Activated naive CD4-positive, alpha-beta T cell treated with anti-CD3 and anti-CD28 coated beads, Interleukin-2, amount 50 U/mL, for 24 hours (primary cell): ENCODE data around the gene NINJ2.
A peak's percentile ranks its signal among the peaks of the same experiment; 100 is the strongest.

Experiments
- H3K27ac Mint-ChIP-seq: one replicate; pipeline ENCODE4 v1.8.0; 2021; ENCODE audit warnings: mild to moderate bottlenecking, mixed read lengths
- H3K27me3 Mint-ChIP-seq: one replicate; pipeline ENCODE4 v1.8.0; 2021; ENCODE audit warnings: mixed read lengths
- H3K36me3 Mint-ChIP-seq: one replicate; pipeline ENCODE4 v1.8.0; 2021; ENCODE audit warnings: mixed read lengths
- H3K4me1 Mint-ChIP-seq: one replicate; pipeline ENCODE4 v1.8.0; 2021; ENCODE audit warnings: mixed read lengths
- H3K4me3 Mint-ChIP-seq: one replicate; pipeline ENCODE4 v1.8.0; 2021; ENCODE audit warnings: mild to moderate bottlenecking, mixed read lengths
- H3K9me3 Mint-ChIP-seq: one replicate; pipeline ENCODE4 v1.8.0; 2021; ENCODE audit warnings: mixed read lengths

NINJ2 gene

DNA sequence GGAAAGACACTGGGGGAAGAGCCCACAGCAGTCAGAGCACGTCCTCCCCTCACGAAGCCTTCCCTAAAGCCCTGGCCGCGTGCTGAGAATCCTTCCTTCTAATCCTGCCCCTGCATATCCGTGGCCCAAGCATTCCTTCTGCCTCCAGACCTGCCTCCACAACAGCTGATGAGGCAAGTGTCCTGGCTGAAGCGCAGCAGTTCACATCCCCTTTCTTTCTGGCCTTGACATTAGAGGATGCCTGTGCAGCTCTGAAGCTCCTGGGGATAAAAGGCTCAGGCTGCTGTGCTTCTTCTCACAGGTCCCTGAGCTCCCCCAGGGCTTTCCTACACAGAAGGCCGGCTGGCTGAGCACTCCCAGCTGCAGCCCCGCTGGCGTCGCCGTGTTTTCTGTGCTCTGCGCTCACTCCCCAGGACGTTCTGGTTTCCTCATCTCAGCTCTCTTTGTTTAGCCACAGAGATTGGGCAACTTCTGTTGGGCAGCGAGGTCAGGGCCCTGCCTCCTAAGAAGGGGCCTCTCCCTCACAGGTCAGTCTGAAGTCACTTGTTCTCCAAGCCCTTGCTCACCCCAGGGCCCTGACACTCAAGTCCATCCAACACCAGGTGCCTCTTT is 45.8 kb downstream of the NINJ2 start:
- H3K9me3 Mint-ChIP-seq: no peaks in the 10 kb centered on the region
- H3K4me1 Mint-ChIP-seq: peaks cover 37% of the 10 kb centered on the region
- no peak overlapping the region for H3K4me3 Mint-ChIP-seq
- peak overlapping the region; percentile 18 for H3K27ac Mint-ChIP-seq
- H3K36me3 Mint-ChIP-seq: no peaks in the 10 kb centered on the region
- no peaks in the 10 kb centered on the region for H3K27me3 Mint-ChIP-seq

- Mint-ChIP-seq H3K4me3 (no peak overlapping the region), H3K36me3 (no peaks in the 10 kb centered on the region), H3K4me1 (peaks cover 34% of the 10 kb centered on the region), H3K27ac (no peak overlapping the region), H3K27me3 (no peaks in the 10 kb centered on the region), H3K9me3 (no peaks in the 10 kb centered on the region)
These were observed 47.6 kb downstream of the NINJ2 start for GRCh38 chr12:615620-616019.

DNA sequence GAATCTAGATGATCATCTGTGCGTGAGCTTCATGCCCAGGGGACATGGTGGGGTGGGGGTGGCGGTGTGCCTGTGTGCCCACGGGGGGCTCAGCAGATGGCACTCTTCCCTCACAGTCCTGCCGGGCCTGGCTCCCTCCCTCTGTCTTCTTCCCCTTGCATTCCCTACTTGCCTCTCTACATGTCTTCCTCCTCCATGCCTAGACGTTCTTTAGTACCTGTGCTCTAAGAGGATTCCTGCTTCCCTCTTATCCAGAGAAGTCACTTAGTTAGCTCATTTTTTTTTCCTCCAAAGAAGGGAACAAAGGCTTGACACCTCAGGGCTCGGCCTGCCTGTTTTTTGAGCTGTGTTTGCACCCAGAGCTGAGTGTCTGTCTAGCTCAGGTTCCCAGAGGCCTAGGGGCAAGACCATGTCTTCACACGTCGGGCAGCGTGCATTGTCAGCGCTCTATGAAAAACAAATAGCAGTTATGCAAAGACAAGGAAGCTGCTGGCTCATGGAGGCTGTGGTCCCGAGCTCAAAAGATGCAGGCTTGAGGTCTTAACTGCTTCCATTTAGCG is 48.8 kb downstream of the NINJ2 start:
- no peak overlapping the region for H3K27ac Mint-ChIP-seq
- H3K36me3 Mint-ChIP-seq: no peaks in the 10 kb centered on the region
- H3K9me3 Mint-ChIP-seq: no peaks in the 10 kb centered on the region
- no peak overlapping the region for H3K4me3 Mint-ChIP-seq
- no peaks in the 10 kb centered on the region for H3K27me3 Mint-ChIP-seq
- H3K4me1 Mint-ChIP-seq: peaks cover 36% of the 10 kb centered on the region

- H3K4me1 Mint-ChIP-seq: peaks cover 31% of the 10 kb centered on the region
- H3K27me3 Mint-ChIP-seq: no peaks in the 10 kb centered on the region
- no peak overlapping the region for H3K27ac Mint-ChIP-seq
- H3K9me3 Mint-ChIP-seq: no peaks in the 10 kb centered on the region
- H3K36me3 Mint-ChIP-seq: no peaks in the 10 kb centered on the region
- no peak overlapping the region for H3K4me3 Mint-ChIP-seq
These were observed 49.2 kb downstream of the NINJ2 start for GRCh38 chr12:613996-614395.

GRCh38 chr12:612886-613285 is 50.4 kb downstream of the NINJ2 start:
- Mint-ChIP-seq H3K27ac (no peak overlapping the region), H3K9me3 (no peaks in the 10 kb centered on the region), H3K36me3 (no peaks in the 10 kb centered on the region), H3K27me3 (no peaks in the 10 kb centered on the region), H3K4me3 (no peak overlapping the region), H3K4me1 (peaks cover 25% of the 10 kb centered on the region)

DNA sequence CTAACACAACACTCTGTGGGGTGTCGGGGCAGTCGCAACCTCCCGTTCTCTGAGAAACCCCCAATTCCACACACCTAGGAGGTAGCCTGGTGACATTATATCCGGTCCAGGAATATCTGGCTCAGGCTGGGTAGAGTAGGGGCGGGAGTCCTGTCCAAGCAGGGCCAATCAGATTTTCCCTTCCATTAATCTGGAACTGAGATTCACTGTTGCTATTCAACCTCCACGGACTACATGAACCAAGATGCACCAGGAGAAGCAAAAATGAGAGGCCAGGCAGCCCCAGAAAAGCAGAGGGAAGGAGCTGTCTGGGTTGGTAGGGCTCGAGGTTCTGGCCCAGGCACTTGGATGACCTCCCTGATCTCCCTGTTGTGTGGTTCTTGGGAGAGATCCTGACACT is 51.0 kb downstream of the NINJ2 start:
- Mint-ChIP-seq H3K27me3 (no peaks in the 10 kb centered on the region), H3K36me3 (no peaks in the 10 kb centered on the region), H3K4me3 (no peak overlapping the region), H3K9me3 (no peaks in the 10 kb centered on the region), H3K4me1 (peaks cover 31% of the 10 kb centered on the region), H3K27ac (no peak overlapping the region)

DNA sequence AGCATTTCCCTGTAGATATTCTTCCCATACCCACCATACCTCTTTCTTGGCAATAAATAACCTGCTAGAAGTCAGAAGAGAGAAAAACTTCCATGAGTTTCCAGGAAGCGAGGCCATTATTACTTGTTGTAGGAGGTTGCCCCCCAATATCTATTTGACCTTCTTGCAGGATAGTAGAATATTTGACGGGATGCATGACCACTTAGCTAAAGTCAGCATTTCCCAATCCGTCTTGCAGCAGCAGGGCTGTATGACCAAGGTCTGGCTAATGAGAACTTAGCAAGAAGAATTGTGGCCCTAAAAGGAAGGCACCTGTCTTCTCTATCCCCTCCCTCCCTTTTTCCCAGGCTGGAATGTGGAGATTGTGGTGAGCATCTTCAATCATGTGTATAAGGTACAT is 51.5 kb downstream of the NINJ2 start:
- H3K9me3 Mint-ChIP-seq: no peaks in the 10 kb centered on the region
- H3K4me1 Mint-ChIP-seq: peaks cover 35% of the 10 kb centered on the region
- H3K27ac Mint-ChIP-seq: no peak overlapping the region
- H3K36me3 Mint-ChIP-seq: no peaks in the 10 kb centered on the region
- no peak overlapping the region for H3K4me3 Mint-ChIP-seq
- H3K27me3 Mint-ChIP-seq: no peaks in the 10 kb centered on the region

- no peaks in the 10 kb centered on the region for H3K9me3 Mint-ChIP-seq
- peaks cover 23% of the 10 kb centered on the region for H3K4me1 Mint-ChIP-seq
- no peaks in the 10 kb centered on the region for H3K36me3 Mint-ChIP-seq
- H3K27ac Mint-ChIP-seq: no peak overlapping the region
- no peak overlapping the region for H3K4me3 Mint-ChIP-seq
- H3K27me3 Mint-ChIP-seq: no peaks in the 10 kb centered on the region
These were observed 54.3 kb downstream of the NINJ2 start for GRCh38 chr12:608921-609320.

DNA sequence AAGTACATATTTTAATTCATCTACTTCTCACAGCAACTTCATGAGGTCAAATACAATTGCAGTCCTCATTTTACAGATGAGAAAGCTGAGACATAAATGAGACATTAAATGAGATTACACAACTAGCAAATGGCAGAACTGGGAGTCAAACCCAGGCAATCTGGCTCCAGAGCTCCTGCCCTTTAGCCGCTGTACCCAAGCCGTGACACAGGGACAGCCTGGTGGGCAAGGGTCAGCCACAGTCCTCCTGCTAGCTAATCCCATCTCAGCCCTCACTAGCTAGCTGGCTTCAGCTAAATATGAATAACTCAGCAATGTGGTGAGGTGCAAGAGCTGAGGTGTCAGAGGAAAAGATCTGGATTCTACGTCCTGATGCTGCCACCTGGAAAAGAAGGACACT is 54.8 kb downstream of the NINJ2 start:
- Mint-ChIP-seq H3K27ac (no peak overlapping the region), H3K27me3 (no peaks in the 10 kb centered on the region), H3K4me3 (no peak overlapping the region), H3K36me3 (no peaks in the 10 kb centered on the region), H3K9me3 (no peaks in the 10 kb centered on the region), H3K4me1 (peaks cover 23% of the 10 kb centered on the region)

GRCh38 chr12:607541-608001 is 55.7 kb downstream of the NINJ2 start:
- no peaks in the 10 kb centered on the region for H3K27me3 Mint-ChIP-seq
- peaks cover 23% of the 10 kb centered on the region for H3K4me1 Mint-ChIP-seq
- H3K36me3 Mint-ChIP-seq: no peaks in the 10 kb centered on the region
- H3K9me3 Mint-ChIP-seq: no peaks in the 10 kb centered on the region
- H3K27ac Mint-ChIP-seq: no peak overlapping the region
- H3K4me3 Mint-ChIP-seq: no peak overlapping the region

GRCh38 chr12:604956-605355 is 58.3 kb downstream of the NINJ2 start:
- H3K27me3 Mint-ChIP-seq: no peaks in the 10 kb centered on the region
- no peaks in the 10 kb centered on the region for H3K9me3 Mint-ChIP-seq
- peaks cover 12% of the 10 kb centered on the region for H3K4me1 Mint-ChIP-seq
- H3K27ac Mint-ChIP-seq: no peak overlapping the region
- H3K36me3 Mint-ChIP-seq: no peaks in the 10 kb centered on the region
- no peak overlapping the region for H3K4me3 Mint-ChIP-seq

DNA sequence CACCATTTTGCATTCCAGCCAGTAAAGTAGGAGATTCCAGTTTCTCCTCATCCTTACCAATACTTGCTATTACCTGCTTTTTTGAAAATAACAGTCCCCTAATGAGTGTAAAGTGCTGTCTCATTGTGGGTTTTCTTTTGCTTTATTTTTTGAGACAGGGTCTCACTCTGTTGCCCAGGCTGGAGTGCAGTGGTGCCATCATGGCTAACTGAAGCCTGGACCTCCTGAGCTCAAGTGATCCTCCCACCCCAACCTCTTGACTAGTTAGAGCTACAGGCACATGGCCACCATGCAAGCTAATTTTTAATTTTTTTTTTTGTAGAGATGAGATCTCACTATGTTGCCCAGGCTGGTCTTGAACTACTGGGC is 60.6 kb downstream of the NINJ2 start:
- Mint-ChIP-seq H3K9me3 (no peaks in the 10 kb centered on the region), H3K27ac (no peak overlapping the region), H3K4me3 (no peak overlapping the region), H3K27me3 (no peaks in the 10 kb centered on the region), H3K4me1 (peaks cover 7% of the 10 kb centered on the region), H3K36me3 (no peaks in the 10 kb centered on the region)

DNA sequence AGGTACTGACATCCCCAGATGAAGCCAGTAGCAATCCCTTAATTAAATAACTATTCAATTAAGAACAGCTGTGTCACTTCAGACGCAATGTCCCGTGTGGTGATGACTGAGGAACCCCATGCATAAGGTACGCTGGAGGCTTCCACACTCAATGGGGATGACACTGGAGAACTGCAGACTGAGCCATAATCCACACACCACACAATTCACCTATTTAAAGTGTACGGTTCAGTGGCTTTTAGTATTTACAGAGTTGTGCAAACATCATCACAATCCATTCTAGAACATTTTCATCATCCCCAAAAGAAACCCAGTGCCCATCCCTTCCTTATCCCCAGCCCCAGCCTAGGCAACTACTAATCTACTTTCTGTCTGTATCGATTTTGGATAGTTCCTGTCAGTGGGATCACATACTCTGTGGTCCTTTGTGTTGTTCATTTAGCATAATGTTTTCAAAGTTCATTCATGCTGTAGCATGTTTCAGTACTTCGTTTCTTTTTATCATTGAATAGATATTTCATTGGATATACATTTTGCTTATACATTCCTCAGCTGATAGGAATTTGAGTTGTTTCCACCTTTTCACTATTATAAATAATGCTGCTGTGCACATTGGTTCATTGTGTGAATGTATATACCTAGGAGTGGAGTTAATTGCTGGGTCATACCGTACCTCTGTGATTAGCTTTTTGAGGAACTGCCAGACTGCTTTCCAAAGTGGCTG is 61.1 kb downstream of the NINJ2 start:
- no peak overlapping the region for H3K4me3 Mint-ChIP-seq
- no peaks in the 10 kb centered on the region for H3K27me3 Mint-ChIP-seq
- H3K36me3 Mint-ChIP-seq: no peaks in the 10 kb centered on the region
- H3K27ac Mint-ChIP-seq: no peak overlapping the region
- H3K4me1 Mint-ChIP-seq: peaks cover 2% of the 10 kb centered on the region
- H3K9me3 Mint-ChIP-seq: no peaks in the 10 kb centered on the region

DNA sequence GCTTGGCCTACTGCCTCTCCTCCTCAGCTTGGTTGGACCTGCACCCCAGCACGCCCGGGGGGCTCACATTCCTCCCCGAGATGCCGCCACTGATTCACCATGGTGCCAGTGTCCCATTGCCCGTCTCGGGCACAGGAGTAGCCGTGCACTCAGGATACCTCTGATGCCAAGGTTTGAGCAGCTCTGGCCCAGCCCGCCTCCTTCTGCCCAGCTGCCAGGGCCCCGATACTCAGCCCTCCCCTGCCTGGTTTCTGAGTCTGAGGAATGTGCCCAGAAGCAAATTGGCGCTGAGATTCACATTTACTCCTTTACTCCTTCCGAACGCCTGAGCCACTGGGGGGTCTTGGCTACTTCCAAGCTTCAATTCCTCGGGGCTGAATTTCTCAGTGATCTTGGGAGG is 63.5 kb downstream of the NINJ2 start:
- Mint-ChIP-seq H3K27ac (no peak overlapping the region), H3K27me3 (no peaks in the 10 kb centered on the region), H3K4me1 (no peaks in the 10 kb centered on the region), H3K9me3 (no peaks in the 10 kb centered on the region), H3K4me3 (no peak overlapping the region), H3K36me3 (no peaks in the 10 kb centered on the region)

DNA sequence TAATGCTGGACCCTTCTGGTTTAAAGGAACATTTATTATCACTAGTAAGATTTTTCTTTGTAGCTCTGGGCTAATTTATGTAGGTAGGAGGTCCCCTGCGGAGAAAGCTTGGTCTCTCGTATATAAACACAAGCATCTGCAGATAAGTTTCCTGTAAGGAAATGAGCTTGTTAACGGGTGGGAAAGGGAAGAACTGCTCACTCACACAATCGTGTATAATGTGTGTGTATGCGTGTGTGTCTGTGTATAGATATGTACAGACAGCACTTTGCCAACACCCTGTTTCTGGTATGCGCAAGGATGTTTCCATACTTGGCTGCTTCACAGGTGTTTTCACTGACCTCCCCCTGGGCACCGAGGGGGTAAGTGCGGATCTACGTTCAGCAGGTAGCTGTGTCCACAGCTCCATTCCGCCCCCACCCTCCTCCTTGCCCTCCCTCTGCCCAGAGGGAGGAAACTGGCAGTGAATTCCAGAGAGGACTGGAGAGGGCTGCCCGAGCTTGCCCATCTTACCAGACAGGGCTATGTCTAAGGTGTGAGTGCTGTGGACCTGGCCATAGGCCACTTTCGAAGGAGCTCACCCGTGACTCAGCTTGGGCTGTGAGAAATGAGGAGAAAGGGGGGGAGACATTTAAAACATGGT is 65.2 kb downstream of the NINJ2 start:
- Mint-ChIP-seq H3K4me1 (no peaks in the 10 kb centered on the region), H3K9me3 (no peaks in the 10 kb centered on the region), H3K36me3 (no peaks in the 10 kb centered on the region), H3K27me3 (no peaks in the 10 kb centered on the region), H3K4me3 (no peak overlapping the region), H3K27ac (no peak overlapping the region)
